Measurements from ENCODE around the gene TMEM266. TPM values are rescaled to one million over a fixed set of nuclear protein-coding genes. Genes with fewer than 3 reads are reported as not detected.

TMEM266 gene
- total RNA-seq, 1 donor from 2014 or later = not detected

DNA sequence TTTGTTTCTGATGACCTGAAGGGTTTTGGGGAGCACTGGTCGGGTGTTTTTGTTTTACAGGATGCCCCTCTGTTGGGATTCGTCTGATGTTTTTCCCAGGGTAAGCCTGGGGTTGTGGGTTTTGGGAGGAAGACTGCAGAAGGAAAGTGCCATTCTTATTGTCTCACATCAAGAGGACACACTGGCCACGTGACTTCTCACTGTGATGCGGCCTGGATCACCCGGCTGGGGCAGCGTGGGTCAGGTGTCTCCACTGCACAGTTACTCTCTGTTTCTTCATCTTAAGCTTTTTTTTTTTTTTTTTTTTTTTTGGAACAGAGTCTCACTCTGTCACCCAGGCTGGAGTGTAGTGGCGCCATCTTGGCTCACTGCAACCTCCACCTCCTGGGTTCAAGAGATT lies 120.5 kb downstream of the TMEM266 start:
- intact Hi-C loops (cut with micrococcal nuclease) = no loop called here

DNA sequence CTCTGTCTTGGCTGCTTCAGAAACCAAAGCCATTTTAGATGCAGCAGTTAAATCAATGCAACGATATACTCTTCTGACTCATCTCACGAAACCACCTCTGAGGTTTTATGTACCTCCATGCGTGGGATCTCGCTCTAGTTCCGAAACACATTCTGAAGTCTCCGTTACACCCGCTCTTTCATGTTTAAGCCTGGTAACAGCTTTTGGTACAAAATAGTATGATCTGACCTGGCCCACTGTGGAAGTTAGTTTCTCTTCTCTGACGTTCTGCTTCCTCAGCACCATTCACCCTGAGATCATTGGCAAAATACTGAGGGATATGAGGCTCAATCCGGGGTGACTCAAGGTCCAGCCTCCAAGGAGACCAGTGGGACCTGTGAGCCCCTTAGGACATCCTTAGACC lies 121.9 kb downstream of the TMEM266 start:
- intact Hi-C loops (cut with micrococcal nuclease) = loop anchor here (1.0 kb wide), 1 partner anchor 33 kb away; no protein-coding TSS in a partner anchor

DNA sequence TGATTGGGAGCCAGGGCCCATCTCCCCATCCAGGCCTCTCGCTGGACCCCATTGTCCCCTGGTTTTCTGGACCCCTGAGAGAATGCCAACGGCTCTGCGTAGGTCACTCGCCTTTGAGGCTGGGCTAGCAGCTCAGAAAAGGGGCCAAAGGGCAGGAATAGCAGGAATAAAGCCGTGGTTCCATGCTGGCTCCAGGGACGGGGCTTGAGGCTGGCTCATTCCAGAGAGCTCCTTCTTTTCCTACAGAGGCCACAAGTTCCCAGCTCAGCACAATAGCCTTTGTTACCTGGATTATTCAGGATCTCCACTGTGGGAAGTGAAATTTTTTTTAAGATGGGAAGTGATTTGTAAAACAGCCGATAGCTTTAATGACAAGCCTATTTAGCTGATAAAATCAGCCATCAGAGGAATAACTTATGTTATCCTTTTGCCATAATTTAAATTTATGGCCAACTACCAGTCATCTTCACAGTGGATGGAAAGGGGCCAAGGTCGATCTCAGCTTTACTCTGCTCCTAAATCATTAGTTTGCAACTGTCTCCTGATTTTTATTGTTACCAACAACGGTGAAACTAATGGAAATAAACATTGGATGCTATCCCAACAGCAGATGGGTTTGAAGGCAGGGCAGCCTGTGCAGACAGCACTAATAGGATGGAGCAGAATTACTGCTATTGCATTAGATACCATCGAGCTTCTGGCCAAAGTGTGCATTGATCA lies 124.3 kb downstream of the TMEM266 start:
- intact Hi-C loops (cut with micrococcal nuclease) = no loop called here

DNA sequence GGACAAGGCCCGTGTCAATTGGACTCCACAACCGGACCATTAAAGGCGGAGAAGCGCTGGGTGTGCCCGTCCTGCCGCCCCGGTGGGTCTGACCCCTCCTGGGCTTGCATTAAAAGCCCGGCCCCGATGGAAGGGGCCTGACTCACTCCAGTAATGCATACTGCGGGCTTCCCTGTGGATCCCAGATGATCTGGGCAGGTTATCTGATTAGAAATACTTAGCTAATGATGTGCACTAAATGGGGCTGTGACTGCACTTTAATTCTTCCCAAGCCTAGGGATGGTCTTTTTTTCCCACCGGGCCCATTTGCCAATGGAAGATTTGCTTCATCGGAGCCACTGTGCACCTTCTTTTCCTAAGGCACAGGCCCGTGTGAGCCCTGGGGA lies 124.9 kb downstream of the TMEM266 start:
- intact Hi-C loops (cut with micrococcal nuclease) = loop anchor here (5.0 kb wide), 1 partner anchor 1363 kb away; no protein-coding TSS in a partner anchor

DNA sequence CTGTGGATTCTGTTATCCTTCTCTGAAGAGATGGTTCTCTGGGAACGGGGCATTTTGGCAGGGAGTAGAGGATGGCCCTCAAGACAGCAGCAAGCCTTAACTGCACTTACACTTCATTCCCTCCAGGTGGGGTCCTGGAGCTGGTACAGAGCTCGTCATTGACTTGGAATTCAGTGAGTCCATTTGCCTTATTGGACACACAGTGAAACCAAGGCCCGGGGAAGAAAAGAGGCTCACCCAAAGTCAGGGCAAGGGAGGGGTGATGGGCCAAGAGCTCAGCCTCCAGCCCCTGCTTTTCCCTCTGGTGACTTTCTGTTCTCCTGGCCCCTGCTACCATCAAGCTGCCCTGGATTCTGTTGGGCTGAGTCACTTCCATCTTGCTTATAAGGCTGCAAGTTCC lies 125.9 kb downstream of the TMEM266 start:
- intact Hi-C loops (cut with micrococcal nuclease) = loop anchor here (5.0 kb wide), 1 partner anchor 1362 kb away; no protein-coding TSS in a partner anchor

DNA sequence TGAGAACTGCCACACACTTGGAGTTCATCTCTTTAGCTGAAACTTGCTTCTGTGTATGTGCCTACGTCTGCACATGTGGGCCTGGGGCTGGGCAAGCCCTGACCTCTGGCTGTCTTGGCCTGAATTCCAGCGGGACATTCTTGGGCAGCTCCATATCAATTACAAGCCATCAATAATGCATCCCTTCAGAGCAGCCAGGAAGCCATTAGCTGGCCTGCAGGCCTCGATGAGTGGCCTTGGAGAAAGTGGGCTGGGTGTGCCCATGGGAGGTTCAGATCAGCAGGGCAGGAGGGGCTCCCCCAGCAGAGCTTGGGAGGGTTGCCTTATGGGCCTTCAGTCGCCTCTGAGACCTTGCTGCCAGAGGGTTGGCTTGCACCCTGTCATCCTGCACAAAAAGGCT lies 127.4 kb downstream of the TMEM266 start:
- intact Hi-C loops (cut with micrococcal nuclease) = loop anchor here (5.0 kb wide), 1 partner anchor 1360 kb away; no protein-coding TSS in a partner anchor

DNA sequence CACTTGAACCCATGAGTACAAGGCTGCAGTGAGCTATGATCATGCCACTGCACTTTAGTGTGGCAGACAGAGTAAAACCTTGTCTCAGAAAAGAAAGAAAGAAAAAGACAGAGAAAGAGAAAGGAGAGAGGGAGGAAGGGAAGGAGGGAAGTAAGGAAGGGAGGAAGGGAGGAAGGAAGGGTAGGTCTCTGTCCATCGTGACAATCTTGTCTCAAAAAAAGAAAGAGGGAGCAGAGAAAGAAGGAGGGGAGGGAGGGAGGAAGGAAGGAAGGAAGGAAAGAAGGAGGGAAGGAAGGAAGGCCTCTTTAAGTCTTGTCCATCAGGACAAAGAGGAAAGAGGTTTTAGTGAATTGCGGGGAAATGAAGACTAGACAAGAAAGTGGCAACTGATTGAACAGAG lies 129.3 kb downstream of the TMEM266 start:
- intact Hi-C loops (cut with micrococcal nuclease) = loop anchor here (5.0 kb wide), 1 partner anchor 1358 kb away; no protein-coding TSS in a partner anchor

DNA sequence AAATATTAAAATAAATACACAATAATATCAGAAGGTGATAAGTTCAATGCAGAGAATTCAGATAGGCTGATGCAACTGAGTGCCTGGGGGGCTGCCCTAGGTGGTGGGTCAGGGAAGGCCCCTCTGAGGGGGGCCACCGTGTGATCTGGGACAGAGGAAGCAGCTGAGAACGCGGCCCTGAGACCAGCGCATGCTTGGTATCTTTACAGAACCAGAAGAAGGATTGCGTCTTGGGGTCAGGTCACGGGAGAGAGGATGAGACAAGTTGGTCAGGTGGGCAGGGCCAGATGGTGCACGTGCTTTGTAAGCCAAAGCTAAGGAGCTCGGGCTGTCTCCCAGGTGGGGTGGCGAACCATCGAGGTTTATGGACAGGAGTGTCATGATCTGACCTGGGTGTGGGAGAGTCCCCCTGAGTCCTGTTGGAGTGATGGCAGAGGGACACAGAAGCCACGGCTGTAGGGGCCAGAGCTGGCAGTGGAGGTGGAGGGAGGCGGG lies 130.3 kb downstream of the TMEM266 start:
- intact Hi-C loops (cut with micrococcal nuclease) = loop anchor here (1.0 to 5.0 kb wide), 4 partner anchors 147 to 742 kb away; partner anchors contain the start of genes ISL2 and RCN2

DNA sequence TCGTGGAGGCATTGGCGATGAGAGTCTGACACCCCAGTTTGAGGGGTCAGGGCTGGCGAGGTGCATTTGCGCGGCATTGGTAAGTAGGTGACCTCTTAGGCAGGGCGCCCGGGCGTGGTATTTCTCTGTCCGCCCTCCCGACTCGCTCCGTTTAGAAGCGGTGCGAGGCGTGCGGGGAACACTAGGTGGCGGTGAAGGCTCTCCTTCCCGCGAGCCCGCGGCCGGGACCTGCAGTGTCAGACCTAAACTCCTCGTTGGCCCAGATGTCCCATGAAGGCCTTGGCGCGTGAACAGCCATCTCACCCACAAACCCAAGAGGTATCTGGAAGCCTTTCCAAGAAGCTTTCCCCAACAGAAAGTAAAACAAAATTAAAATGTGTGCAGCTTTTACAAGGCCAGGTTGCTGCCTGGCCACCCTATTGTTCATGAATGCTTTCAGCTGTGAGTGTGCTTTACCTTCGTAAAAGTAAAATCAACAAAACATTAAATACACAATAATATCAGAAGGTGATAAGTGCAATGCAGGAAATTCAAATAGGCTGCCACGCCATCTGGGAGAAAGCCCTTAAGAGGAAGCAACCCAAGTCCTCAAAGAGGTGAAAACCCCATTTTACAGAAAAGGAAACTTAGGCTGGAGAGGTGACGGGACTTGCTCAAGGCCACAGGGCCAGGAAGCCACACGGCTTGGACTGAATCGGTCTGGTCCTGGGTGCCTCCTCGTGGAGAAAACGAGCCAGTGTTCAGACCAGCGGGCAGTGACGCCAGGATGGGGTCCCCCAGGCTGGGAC lies 131.2 kb downstream of the TMEM266 start:
- intact Hi-C loops (cut with micrococcal nuclease) = loop anchor here (1.0 to 5.0 kb wide), 4 partner anchors 146 to 741 kb away; partner anchors contain the start of genes ISL2 and RCN2

DNA sequence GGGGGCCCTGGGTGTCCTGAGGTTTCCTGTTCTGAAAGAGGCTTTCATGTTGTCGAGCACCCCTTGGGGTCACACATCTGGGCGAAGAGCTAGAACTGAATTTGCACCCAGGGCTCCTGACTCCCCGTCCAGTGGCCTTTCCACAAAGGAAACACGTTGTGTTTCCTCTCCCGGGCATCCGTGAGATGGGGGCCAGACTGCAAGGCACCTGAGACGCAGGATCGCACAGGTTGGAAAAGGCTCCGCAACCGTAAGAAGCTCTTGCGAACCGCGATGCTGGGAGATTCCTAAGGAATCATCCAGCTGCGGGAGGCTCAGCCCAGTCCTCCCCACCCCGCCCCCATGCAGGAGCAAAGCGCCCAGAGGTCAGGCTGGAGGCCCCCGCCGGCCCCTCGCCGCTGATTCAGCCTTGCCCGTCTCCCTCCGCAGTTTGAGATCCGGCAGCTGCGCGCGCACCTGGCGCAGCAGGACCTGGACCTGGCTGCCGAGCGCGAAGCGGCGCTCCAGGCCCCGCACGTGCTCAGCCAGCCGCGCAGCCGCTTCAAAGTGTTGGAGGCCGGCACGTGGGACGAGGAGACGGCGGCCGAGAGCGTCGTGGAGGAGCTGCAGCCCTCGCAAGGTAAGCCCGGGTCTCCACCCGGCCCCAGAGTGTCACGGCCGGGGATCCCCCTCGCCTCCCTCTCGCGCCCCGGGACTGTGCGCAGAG lies 131.9 kb downstream of the TMEM266 start:
- intact Hi-C loops (cut with micrococcal nuclease) = loop anchor here (2.0 to 5.0 kb wide), 2 partner anchors 145 to 741 kb away; partner anchors contain the start of genes ISL2 and RCN2

DNA sequence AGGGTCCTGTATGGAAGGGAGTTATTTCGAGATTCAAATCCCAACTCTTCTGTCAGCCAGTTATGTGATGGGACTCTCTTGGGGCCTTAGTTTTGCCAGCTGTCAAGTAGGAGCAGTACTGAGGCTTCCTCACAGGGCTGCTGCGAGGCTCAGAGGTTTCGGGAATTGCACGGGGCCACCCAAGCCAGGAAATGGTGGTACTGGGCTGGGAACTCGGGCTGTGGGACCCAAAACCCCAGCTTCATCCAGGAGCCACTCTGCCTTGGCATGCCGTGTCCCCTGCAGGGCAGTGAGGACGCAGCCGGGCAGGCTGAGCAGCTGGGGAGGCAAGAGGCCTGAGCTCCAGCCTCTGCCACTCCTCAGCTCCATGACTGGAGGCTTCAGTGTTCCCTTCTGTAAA lies 132.9 kb downstream of the TMEM266 start:
- intact Hi-C loops (cut with micrococcal nuclease) = loop anchor here (5.0 kb wide), 1 partner anchor 740 kb away; the partner anchor contains the start of gene RCN2

DNA sequence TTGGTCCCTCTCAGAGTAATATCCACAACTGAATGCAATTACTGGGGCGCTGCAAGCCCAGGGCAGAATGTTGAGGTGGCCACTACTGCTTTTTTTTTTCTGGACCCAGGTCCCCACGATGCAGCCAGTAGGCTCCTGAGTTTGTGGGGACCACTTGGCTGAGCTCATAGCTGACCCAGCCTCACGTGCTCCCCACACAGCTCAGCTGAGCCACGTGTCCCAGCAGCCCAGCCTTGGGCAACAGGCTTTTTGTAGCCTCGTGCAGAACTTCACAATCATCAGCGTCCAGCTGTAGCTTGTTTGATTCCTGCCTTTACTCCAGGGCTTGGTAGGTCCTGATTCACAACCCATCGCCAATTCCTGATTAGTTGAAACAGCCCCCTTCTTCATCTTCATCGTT lies 134.1 kb downstream of the TMEM266 start:
- intact Hi-C loops (cut with micrococcal nuclease) = loop anchor here (5.0 kb wide), 1 partner anchor 738 kb away; the partner anchor contains the start of gene RCN2

DNA sequence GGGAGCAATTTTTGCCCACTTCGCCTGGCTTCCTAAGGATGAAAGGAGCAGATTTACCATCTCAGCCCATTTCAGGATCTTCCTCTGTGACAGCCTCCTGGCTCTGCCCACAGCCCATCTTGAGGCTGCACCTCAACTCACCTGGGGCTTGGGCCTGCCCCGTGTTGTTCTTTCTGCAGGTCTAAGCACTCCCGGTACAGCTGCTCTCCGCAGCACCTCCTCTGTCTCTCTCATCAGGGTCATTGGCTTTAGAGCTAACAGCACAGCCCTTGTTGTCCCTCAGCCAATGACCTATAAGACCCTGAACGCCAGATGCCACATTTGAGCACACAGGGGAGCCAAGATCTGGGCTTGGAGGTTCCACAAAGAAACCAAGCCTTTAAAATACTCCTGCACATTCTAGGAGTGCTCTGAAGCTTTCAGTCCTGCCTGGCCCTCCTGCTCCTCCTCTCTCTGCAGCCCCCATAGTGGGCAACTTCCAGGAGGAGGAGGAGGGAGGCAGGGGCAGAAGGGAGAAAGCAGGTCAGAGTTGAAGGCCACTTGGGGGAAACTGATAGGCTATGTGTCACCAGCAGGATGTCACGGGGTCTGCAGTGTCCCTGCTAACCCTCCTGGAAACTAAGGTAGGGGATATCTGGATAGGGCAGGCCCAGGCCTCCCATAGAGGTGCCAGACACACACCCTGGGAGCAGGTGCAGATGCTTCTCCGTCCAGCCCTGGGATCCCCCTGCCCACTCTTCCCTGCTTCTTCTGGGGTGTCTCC lies 135.9 kb downstream of the TMEM266 start:
- intact Hi-C loops (cut with micrococcal nuclease) = no loop called here

DNA sequence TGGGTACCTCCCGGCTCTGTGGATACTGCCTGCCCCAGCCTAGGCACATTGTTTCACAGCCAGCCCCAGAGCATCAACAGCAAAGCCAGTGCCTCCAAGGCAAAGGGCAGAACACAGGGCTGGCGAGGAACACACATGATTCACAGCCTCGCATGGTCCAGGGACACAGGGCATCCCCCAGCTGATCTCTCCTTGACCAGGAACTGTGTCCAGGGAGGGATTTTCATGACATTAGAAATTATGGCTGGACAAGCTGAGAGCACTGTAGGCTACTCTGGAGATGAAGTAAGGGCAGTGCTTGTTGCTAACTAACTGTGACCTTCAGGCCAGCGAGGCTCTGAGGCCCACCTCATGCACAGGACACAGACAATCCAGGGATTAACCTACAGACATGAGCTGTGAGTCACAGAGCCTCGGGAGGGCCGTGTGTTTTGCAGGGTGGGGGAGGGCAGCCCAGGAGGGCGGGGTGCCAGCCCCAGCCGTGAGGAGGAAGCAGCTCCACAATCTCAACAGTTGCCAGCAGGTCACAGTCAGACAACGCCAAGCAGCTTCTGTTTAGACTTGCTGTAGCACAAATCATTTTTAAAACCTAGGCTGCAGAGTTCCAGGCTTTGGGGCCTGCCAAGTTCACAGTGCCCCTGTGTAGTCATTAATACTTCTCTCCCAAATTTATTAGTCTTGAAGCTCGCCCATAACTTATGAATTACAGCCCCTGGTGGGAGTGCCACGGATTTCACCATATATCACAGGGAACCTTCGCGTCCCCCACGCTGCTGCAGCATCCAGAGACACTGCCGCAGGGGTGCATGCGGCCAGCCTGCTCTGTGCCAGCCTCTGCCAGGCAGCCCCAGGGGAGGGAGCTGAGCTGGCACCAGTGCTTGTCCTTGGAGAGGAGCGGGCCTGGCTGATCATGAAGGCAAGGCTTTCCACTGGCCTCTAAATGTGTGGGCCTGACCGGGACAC lies 136.8 kb downstream of the TMEM266 start:
- intact Hi-C loops (cut with micrococcal nuclease) = no loop called here

DNA sequence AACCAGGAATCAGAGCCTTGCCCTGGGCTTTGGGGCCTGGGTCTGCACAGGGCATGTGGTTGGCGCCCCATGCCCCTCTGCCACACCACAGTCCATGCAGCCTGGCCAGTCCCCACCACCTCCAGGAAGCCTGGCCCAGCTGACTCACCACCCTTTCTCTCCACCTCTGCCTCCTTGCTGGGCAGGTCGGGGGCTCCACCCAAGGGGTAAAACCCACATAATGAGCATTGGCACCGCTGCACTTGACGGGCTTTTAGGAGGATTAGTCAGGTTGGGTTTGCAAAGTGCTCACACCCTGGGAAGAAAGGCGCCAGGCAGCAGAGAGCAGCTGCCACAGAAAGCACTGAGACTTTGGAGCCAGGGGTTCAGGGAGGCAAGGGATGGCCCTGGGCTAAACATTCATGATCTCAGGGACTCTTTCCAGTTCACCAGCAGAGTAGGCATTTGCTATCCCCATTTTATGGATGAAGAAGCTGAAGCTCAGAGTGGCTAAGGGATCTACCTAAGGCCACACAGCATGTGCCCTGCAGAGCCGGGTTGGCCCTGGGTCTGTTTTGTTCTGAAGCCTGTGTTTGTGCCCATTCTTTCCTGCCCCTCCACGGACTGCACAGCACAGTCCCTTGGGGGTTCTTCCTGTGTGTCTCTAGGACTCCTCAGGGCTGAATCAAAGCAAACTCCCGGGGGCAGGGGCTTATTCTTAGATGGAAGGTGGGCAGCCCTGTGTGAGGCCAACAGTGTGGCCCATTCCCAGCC lies 138.1 kb downstream of the TMEM266 start:
- intact Hi-C loops (cut with micrococcal nuclease) = no loop called here

DNA sequence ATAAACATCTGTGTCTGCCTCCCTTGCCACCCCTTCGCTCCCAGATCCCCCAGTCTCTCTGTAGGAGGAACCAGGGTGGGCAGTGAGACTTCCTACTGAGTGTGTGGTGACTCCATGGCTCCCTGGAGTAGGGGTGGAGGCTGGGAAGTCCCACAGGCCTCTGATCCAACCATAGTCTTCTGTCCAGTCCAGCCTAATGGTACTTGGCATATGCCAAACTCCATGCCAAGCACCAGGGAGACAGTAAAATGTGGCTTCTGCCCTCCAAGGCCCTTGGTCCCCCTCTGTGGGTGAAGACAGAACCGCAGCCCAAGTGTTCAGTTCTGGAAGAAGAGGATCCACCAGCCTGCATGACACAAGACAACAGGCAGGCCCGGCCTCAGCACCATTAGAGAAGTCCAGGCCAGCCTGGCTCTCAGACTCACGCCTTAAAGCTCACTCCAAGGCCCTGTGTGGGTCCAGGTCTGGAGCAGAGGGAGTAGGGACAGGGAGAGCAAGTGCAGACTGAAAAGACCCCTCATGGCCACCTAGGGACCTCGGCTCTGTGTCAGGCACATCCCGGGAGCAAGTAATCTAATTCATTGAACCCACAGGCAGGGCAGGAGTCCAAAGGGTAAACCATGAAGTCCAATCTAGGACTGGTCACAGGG lies 138.8 kb downstream of the TMEM266 start:
- intact Hi-C loops (cut with micrococcal nuclease) = no loop called here

DNA sequence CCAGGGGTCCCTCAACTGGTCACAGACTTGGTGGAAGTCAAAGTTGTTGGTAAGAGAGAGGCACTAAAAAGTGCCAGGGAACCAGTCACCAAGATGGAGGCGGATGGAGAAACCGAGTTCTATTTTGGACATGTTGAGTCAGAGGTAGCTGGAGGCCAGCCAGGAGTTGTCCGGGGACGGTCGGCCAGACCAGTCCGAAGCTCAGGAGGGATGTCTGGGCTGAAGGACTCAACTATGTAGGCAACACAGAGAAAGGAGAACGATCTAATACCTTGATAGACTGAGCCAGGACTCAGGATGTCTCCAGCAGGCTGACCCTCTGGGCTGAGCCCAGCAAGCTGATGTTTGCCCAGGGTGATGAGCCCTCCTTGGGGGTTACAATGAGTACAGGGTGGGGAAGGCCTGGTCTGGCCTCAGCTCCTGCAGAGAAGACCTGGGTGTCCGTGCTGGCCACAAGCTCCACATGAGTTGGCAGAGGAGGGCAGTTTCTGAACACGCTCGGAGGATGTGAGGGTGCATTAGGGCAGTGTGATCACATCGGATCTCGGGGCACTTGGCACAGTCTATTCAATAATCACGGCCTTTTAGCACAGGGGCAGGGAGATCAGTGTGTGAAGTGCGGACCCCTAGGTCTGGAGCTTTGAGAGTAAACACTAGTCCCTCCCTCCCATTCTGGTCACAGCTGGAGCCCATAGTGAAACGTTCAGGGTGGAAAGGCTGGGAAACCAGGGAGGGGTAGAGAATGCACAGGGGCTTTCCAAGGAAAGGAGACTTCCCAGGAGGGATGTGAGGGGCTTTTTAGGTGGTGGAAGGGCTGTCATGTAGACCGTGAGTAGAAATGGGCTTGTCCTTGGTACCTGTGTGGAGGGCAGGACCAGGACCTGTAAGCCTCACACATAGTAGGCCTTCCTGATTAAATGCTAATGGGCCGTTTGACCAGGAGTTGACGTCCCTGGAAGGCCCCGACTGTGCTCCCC lies 139.6 kb downstream of the TMEM266 start:
- intact Hi-C loops (cut with micrococcal nuclease) = no loop called here
